NCI-H128 (cell line): ENCODE data around the gene SCART1.

Experiments
- DNase-seq: peaks from one replicate; lab custom pipeline; 2025; ENCODE audit not compliant: unreplicated experiment; lab: John Stamatoyannopoulos, UW

SCART1 gene

DNA sequence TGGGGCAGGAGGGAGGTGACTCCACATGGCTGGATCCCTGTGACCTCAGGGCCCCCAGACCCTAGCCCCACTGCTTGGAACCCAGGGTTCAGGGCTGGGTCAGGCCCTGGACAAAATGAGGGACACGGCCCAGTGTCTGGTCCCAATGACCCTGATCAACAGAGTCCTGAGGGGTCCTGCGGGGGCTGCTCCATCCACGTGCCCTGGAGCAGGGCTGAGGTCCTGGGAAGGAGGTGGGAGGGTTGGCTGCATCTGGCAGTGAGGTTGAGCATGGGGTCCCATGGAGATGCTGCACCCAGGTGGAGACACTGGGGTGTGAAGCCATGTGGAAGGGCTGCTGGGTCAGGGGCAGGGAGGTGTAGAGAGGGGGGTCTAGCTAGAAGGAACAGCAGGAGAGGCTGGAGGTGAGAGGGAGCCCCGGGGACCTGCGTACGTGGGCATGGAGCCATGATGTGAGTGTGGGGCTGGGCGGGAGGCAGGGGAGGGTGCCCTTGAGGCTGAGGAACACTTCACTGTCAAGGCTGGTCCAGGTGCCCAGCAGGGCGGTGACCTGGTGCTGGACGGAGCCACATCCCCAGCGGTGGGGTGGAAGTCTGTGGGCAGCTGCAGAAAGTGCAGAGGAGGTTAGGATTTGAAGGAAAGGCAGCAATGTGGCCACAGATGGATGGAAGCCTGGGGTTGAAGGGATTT is 604 bp downstream of the SCART1 start:
- DNase-seq: no peak

- no peak for DNase-seq
Observed at GRCh38 chr10:133455196-133455595, 1.5 kb downstream of the SCART1 start.

- DNase-seq: no peak
Observed at GRCh38 chr10:133455611-133456031, 1.9 kb downstream of the SCART1 start.

- DNase-seq: no peak
Observed at GRCh38 chr10:133456041-133456951, 2.6 kb downstream of the SCART1 start.

- DNase-seq: no peak
Observed at GRCh38 chr10:133457100-133457841, 3.5 kb downstream of the SCART1 start.

DNA sequence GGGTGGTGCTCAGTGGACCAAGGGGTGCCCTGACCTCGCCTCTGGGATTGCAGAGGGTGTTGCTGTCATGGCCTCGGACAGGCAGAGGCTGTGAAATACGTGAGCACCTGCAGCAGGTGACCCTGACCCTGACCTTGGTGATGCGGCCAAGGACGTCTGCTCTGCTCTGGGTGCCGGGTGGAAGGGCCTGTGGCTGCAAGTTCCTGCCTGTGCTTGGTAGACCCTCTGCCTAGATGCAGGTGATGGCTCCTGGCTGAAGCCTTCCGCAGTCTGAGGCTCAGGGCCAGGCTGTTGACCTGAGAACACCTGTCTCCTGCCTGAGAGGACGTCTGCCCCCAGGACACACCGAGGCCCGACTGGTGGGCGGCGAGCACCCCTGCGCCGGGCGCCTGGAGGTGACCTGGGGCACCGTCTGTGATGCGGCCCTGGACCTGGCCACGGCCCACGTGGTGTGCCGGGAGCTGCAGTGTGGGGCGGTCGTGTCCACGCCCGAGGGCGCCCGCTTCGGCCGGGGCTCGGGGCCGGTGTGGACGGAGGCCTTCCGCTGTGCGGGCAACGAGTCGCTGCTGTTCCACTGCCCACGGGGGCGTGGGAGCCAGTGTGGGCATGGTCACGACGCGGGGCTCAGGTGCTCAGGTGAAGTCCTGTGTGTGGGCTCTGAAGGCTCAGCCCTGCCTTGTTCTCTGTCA is 4.4 kb downstream of the SCART1 start:
- no peak for DNase-seq

GRCh38 chr10:133458710-133459453 is 5.1 kb downstream of the SCART1 start:
- DNase-seq: no peak

- no peak for DNase-seq
Observed at GRCh38 chr10:133459454-133460207, 5.9 kb downstream of the SCART1 start.

- DNase-seq: no peak
Observed at GRCh38 chr10:133460208-133460769, 6.5 kb downstream of the SCART1 start.

GRCh38 chr10:133461027-133461426 is 7.3 kb downstream of the SCART1 start:
- DNase-seq: no peak

GRCh38 chr10:133461841-133462240 is 8.1 kb downstream of the SCART1 start:
- no peak for DNase-seq

GRCh38 chr10:133462512-133463305 is 9.0 kb downstream of the SCART1 start:
- DNase-seq: no peak

DNA sequence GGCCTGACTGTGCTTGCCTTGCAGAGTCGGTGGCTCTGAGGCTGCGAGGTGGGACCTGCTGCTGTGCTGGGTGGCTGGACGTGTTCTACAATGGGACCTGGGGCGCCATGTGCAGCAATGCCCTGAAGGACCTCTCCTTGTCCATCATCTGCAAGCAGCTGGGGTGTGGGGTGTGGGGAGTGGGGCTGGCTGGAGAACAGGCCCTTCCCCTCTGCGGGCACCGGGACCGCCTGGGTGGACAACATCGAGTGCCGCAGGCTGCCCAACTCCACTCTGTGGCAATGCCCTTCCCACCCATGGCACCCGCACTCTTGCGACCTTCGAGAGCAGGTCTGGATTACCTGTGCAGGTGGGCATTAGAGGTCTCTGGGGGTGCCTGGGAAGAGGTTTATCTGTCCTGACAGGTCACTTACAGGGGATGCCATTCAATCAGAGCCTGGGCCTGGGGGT is 10.9 kb downstream of the SCART1 start:
- DNase-seq: no peak

DNA sequence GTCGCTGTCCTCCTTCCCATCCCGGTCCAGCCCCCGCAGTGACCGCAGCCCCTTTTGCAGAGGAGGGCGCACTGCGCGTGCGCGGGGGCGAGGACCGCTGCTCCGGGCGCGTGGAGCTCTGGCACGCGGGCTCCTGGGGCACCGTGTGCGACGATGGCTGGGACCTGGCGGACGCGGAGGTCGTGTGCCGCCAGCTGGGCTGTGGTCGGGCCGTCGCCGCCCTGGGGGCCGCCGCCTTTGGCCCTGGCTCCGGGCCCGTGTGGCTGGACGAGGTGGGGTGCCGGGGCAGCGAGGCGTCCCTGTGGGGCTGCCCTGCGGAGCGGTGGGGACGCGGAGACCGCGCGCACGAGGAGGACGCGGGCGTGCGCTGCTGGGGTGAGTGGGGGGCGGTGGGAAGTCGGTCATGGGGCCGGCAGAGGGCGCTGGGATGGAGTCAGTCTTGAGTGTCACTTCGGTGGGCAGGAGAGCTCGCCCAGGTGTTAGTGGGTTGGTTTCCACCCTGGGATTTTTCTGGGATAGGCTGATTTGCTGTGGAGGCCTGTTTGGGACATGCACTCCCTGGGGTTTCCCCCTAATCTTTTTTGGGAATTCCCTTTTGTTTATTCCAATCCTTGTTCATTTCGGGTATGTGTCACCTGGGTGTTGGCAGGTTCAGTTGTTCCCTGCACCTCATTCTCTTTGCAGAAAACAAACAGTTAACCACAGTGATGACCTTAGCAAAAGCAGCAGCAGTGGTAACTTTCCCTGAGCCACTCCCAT is 11.6 kb downstream of the SCART1 start:
- DNase-seq: no peak

- no peak for DNase-seq
Observed at GRCh38 chr10:133465950-133466474, 12.3 kb downstream of the SCART1 start.

- no peak for DNase-seq
Observed at GRCh38 chr10:133466683-133467275, 13.0 kb downstream of the SCART1 start.
